ENCODE data around the gene CELF4. TPM values are rescaled to one million over a fixed set of nuclear protein-coding genes. Genes with fewer than 3 reads are reported as not detected.

The CELF4 gene
- total RNA-seq, 1 experiment from 2014 or later = 3.7 TPM

DNA sequence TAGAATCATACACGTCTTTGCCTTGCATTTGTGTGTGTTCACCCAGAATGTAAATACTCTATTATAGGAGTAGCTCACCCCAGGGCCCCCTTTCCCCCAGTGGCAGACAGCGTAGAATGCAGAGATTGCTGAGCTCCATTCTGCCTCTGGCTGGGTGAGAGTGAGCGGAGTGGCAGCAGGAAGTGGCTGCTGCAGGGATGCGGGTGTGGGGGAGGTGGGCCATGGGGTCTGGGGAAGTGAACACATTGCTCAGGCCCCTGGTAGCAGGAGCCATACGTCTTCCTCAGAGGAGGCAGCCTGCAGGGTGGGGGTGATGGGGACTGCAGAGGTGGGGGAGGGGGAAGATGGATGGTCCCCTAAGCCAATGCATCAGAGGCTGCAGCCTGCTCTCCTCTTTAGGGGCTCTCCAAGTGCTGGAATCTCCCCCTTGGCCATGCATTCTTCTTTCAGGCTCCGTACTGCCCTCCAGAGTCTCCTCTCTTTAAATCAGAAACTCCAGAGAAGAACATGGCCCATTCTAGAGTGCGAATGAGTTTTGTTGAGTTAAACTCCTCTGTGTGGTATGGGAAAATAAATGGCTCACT, 72.2 kb downstream of the CELF4 start:
- peak; percentile 67 for DNase-seq
- H3K36me3 ChIP-seq (replicated peaks; ENCODE audit: control insufficient read depth, insufficient read depth, low read length) = no peaks in the 10 kb centered on the region
- H3K4me3 ChIP-seq (ENCODE audit: insufficient read depth, low read depth, low read length) = no peak overlapping the region
- H3K27me3 ChIP-seq (ENCODE audit: control insufficient read depth, insufficient read depth, low read length) = peaks cover 4% of the 10 kb centered on the region

GRCh38 chr18:37492952-37493351, 72.6 kb downstream of the CELF4 start:
- Histone ChIP-seq H3K36me3 (replicated peaks; ENCODE audit: control insufficient read depth, insufficient read depth, low read length) (no peaks in the 10 kb centered on the region), H3K27me3 (ENCODE audit: control insufficient read depth, insufficient read depth, low read length) (peaks cover 8% of the 10 kb centered on the region)
- no peak for DNase-seq

GRCh38 chr18:37491526-37491925, 74.1 kb downstream of the CELF4 start:
- DNase-seq = no peak
- H3K27me3 ChIP-seq (ENCODE audit: control insufficient read depth, insufficient read depth, low read length) = peaks cover 20% of the 10 kb centered on the region
- H3K36me3 ChIP-seq (replicated peaks; ENCODE audit: control insufficient read depth, insufficient read depth, low read length) = no peaks in the 10 kb centered on the region
- H3K4me3 ChIP-seq (ENCODE audit: insufficient read depth, low read depth, low read length) = no peak overlapping the region

More at GRCh38 chr18:37492952-37493351, 72.6 kb downstream of the CELF4 start:
- H3K4me3 ChIP-seq (ENCODE audit: insufficient read depth, low read depth, low read length) = no peak overlapping the region

- H3K4me3 ChIP-seq (ENCODE audit: insufficient read depth, low read depth, low read length) = no peak overlapping the region
- H3K36me3 ChIP-seq (replicated peaks; ENCODE audit: control insufficient read depth, insufficient read depth, low read length) = no peaks in the 10 kb centered on the region
- peaks cover 31% of the 10 kb centered on the region for H3K27me3 ChIP-seq (ENCODE audit: control insufficient read depth, insufficient read depth, low read length)
- DNase-seq = no peak
Measured at GRCh38 chr18:37489998-37490397, 75.6 kb downstream of the CELF4 start.

DNA sequence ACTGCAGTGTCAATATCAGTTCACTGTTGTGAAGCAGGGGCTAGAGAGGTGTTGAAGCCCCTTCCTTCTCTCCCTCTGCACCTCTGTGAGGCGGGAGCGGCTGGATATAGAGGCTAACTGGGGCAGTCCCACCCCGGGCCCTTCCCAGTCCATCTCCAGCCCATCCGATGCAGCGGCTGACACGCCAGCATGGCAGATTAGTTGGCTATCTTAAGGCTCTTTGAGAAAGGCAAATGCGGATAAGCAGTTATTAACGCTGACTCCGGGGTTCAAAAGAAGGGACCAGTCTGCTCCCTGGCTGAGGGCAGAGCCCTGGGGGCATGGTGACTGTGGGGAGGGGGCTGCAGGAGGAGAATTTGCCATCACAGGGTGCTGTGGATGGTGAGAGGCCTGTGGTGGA, 76.6 kb downstream of the CELF4 start:
- Histone ChIP-seq H3K4me3 (ENCODE audit: insufficient read depth, low read depth, low read length) (no peak overlapping the region), H3K36me3 (replicated peaks; ENCODE audit: control insufficient read depth, insufficient read depth, low read length) (no peaks in the 10 kb centered on the region), H3K27me3 (ENCODE audit: control insufficient read depth, insufficient read depth, low read length) (peaks cover 32% of the 10 kb centered on the region)
- DNase-seq = no peak

DNA sequence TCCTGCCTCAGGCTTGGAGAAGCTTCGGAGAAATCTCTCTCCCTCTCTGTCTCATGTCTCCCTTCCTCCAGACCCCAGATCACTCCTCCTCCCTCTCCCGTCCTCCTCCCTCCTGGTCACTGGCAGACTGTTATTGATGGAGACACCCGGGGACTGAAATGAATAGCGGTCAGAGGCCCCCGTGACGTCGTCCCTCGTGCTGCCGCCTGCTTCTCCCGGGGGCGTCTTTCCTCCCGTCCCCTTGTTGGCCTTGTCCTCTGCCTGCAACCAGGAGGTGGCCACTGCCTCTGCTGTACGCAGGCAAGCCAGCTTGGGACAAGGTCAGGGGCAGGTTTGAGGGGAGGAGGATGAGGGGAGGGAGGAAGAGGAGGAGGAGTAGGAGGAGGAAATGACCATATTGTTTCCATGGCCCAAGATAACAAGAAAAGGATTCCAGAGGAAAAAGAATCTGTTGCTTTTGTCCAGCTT, 78.2 kb downstream of the CELF4 start:
- no peaks in the 10 kb centered on the region for H3K36me3 ChIP-seq (replicated peaks; ENCODE audit: control insufficient read depth, insufficient read depth, low read length)
- DNase-seq = peak; percentile 58
- peaks cover 32% of the 10 kb centered on the region for H3K27me3 ChIP-seq (ENCODE audit: control insufficient read depth, insufficient read depth, low read length)
- no peak overlapping the region for H3K4me3 ChIP-seq (ENCODE audit: insufficient read depth, low read depth, low read length)

- peaks cover 32% of the 10 kb centered on the region for H3K27me3 ChIP-seq (ENCODE audit: control insufficient read depth, insufficient read depth, low read length)
- H3K36me3 ChIP-seq (replicated peaks; ENCODE audit: control insufficient read depth, insufficient read depth, low read length) = no peaks in the 10 kb centered on the region
- no peak for DNase-seq
Measured at GRCh38 chr18:37486848-37487247, 78.8 kb downstream of the CELF4 start.

DNA sequence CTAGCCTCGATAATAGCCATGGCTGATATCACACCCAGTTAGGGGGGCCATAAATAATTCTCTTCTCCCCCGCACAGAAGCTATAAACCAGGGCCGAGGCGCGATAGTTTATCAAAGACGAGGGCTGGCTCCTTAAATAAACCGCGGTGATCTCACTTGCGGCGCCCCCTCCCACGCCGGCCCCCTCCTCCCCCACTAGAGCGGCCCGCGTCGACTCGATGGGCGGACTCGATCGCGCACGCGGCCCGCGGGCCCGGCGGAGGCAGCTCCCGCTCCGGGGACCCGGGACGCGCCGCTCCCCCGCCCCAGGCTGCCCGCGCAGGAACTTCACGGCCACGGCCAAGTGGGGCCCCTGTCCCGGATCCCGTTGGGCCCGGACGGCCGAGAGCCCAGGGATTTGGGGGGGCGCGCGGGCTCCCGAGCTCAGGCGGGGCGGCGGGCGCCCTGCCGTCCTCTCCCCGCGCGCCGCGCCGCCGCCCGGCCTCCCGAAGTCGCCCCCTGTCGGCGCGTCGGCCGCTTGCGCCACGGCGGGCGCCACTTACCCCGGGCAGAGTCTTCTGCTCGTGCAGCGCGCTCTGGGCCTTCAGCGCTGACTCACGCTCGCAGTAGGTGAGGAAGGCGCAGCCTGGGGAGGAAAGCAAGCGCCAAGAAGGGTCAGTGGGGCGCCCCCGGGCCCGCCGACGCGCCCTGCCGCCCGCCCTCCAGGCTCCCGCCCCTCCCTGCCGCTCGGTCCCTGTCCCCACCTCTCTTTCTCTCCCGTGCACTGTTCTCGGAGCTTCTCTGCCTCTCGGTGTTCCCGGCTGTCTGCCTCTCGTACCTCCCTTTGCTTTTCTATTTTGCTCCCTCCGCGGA, 80.4 kb downstream of the CELF4 start:
- Histone ChIP-seq H3K36me3 (replicated peaks; ENCODE audit: control insufficient read depth, insufficient read depth, low read length) (no peaks in the 10 kb centered on the region), H3K4me3 (ENCODE audit: insufficient read depth, low read depth, low read length) (peak overlapping the region; percentile 53), H3K27me3 (ENCODE audit: control insufficient read depth, insufficient read depth, low read length) (peaks cover 32% of the 10 kb centered on the region)
- peak; percentile 92 for DNase-seq

More at GRCh38 chr18:37486848-37487247, 78.8 kb downstream of the CELF4 start:
- no peak overlapping the region for H3K4me3 ChIP-seq (ENCODE audit: insufficient read depth, low read depth, low read length)

- peak overlapping the region; percentile 53 for H3K4me3 ChIP-seq (ENCODE audit: insufficient read depth, low read depth, low read length)
- peaks cover 31% of the 10 kb centered on the region for H3K27me3 ChIP-seq (ENCODE audit: control insufficient read depth, insufficient read depth, low read length)
Measured at GRCh38 chr18:37483984-37484819, 81.4 kb downstream of the CELF4 start.

GRCh38 chr18:37483221-37483971, 82.2 kb downstream of the CELF4 start:
- peaks cover 27% of the 10 kb centered on the region for H3K27me3 ChIP-seq (ENCODE audit: control insufficient read depth, insufficient read depth, low read length)
- no peak overlapping the region for H3K4me3 ChIP-seq (ENCODE audit: insufficient read depth, low read depth, low read length)

More at GRCh38 chr18:37483984-37484819, 81.4 kb downstream of the CELF4 start:
- peak; percentile 76 for DNase-seq
- H3K36me3 ChIP-seq (replicated peaks; ENCODE audit: control insufficient read depth, insufficient read depth, low read length) = no peaks in the 10 kb centered on the region

GRCh38 chr18:37482433-37482832, 83.2 kb downstream of the CELF4 start:
- Histone ChIP-seq H3K4me3 (ENCODE audit: insufficient read depth, low read depth, low read length) (no peak overlapping the region), H3K27me3 (ENCODE audit: control insufficient read depth, insufficient read depth, low read length) (peaks cover 20% of the 10 kb centered on the region), H3K36me3 (replicated peaks; ENCODE audit: control insufficient read depth, insufficient read depth, low read length) (no peaks in the 10 kb centered on the region)
- DNase-seq = no peak

More at GRCh38 chr18:37483221-37483971, 82.2 kb downstream of the CELF4 start:
- no peaks in the 10 kb centered on the region for H3K36me3 ChIP-seq (replicated peaks; ENCODE audit: control insufficient read depth, insufficient read depth, low read length)
- DNase-seq = peak; percentile 76

DNA sequence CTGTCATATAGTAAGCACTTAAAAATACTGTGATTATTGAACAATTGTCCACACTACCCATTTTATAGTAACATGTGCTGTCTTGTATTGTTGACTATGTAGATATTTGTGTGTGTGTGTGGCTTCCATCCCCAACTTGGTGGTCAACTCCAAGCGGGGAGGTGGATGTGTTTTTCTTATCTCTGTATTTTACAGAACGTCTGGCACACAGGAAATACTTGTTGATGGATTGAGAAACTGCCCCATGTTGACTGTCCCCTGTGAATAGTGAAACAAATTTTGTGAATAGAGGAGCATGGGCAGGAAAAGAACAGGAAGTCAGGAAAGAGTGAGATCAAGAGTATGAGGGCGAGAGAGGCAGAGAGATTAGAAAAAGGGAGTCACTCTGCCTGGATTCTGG, 83.6 kb downstream of the CELF4 start:
- H3K4me3 ChIP-seq (ENCODE audit: insufficient read depth, low read depth, low read length) = no peak overlapping the region
- H3K27me3 ChIP-seq (ENCODE audit: control insufficient read depth, insufficient read depth, low read length) = peaks cover 16% of the 10 kb centered on the region
- no peaks in the 10 kb centered on the region for H3K36me3 ChIP-seq (replicated peaks; ENCODE audit: control insufficient read depth, insufficient read depth, low read length)
- no peak for DNase-seq

DNA sequence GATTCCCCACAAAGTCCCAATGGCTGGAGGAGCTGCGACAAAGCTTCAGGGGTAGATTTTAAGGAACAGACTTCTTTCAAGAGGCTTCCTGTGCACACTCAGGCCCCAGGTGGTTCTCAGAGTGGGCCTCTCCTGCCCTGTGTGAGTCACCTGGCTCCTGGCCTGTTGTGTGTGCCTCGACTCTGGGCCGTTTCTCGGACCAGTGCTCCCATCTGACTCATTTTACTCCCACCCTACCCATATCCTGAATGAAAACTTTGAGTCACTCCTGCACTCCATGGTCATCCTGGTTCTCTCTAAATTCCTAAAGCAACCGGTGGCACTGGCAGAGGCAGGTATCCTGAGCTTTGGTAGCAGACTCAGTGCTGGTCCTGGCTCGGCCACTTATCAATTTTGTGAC, 84.1 kb downstream of the CELF4 start:
- H3K27me3 ChIP-seq (ENCODE audit: control insufficient read depth, insufficient read depth, low read length) = peaks cover 11% of the 10 kb centered on the region
- no peak for DNase-seq
- no peaks in the 10 kb centered on the region for H3K36me3 ChIP-seq (replicated peaks; ENCODE audit: control insufficient read depth, insufficient read depth, low read length)
- no peak overlapping the region for H3K4me3 ChIP-seq (ENCODE audit: insufficient read depth, low read depth, low read length)

DNA sequence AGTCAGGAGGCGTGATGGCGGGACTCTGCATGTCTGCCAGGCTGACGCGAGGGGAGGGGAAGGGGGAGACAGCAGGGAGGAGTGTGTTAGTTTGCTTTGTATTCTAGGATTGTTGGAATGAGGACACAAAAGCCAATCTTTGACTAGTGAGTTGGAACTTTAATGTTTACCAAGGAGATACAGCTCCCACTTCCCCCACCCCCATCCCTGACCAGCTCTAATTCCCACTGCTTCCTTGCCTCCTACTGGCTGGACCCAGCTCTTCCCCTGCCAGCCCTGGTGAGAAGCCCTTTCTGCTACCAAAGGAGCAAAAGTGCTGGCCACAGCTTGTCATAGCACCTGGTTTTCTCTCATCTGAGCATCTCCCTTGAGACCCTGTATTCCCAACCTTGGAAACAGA, 84.5 kb downstream of the CELF4 start:
- H3K4me3 ChIP-seq (ENCODE audit: insufficient read depth, low read depth, low read length) = no peak overlapping the region
- no peak for DNase-seq
- H3K36me3 ChIP-seq (replicated peaks; ENCODE audit: control insufficient read depth, insufficient read depth, low read length) = no peaks in the 10 kb centered on the region
- H3K27me3 ChIP-seq (ENCODE audit: control insufficient read depth, insufficient read depth, low read length) = peaks cover 7% of the 10 kb centered on the region
